Activated naive CD8-positive, alpha-beta T cell treated with anti-CD3 and anti-CD28 coated beads, Interleukin-2, amount 50 U/mL, for 16 hours (primary cell): ENCODE results near the gene HINT3.
A peak's percentile ranks its signal among the peaks of the same experiment; 100 is the strongest.
"Not testable (repeated sequence)": the region's sequence is repeated elsewhere in the genome, so short reads cannot be mapped to it uniquely, and the experiment has no call there.

Source experiments
- DNase-seq: peaks from one replicate; pipeline ENCODE4 v3.0.0-alpha.2; 2020; ENCODE audit warnings: low read depth, low spot score

The HINT3 gene

GRCh38 chr6:125956506-125957390 is at the start of gene HINT3:
HINT3 (plus strand) TSS chr6:125956770; CDS start chr6:125956978, 208 bp downstream.
- peak; percentile 93 for DNase-seq

DNA sequence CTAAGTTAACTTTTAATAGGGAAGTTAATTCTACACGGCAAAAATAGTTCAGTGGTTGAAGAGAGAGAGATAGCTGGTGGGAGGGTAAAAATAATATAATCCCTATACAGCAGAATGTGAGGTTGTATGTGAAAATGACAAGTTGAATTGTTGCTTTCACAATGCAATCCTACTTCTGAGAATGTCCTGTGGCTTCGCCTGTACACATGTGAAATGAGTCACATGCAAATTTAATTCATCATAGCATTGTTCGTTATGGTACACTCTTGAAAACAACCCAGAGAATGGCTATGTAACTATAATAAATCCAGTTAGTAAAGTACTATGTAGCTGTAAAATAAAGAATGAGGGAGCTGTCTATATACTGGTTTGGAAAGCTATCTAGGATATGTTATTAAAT is 46.0 kb upstream of the HINT3 start:
- DNase-seq, result no peak

DNA sequence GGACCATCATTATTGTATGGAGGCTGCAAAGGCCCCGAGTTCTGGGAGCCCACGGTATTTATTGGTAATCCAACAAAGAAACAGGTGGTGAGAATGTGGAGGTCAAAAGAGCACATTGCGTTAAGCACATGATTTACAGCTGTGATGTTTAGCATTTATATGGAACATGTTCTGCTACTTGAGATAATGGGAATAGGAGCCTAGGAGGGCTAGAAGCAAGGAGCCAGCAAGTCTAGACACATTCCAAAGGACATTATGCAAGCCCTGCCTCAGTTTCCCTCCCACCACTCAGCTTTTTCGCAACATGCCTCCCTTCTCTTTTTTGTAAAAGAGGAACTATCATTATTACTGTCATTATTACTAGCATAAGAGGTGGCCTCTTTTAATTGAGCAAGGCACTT is 45.5 kb upstream of the HINT3 start:
- not testable (repeated sequence) for DNase-seq

- DNase-seq, result not testable (repeated sequence)
Measured at GRCh38 chr6:125912430-125912829, 44.1 kb upstream of the HINT3 start.

DNA sequence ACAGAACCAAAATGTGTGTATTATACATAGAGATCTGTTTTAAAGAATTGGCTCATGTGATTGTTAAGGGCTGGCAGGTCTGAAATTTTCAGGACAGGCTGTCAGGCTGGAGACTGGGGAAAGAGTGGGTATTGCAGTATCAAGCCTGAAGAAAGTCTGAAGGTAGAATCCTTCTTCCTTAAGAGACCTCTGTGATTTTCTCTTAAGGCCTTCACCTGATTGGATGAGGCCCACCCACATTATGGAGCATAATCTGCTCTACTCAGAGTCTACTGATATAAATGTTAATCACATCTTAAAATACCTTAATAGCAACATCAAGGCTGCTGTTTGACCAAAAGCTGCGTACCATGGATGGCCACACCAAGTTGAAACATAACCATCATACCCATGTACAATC is 43.4 kb upstream of the HINT3 start:
- no peak for DNase-seq

GRCh38 chr6:125913864-125914351 is 42.7 kb upstream of the HINT3 start:
- no peak for DNase-seq

DNA sequence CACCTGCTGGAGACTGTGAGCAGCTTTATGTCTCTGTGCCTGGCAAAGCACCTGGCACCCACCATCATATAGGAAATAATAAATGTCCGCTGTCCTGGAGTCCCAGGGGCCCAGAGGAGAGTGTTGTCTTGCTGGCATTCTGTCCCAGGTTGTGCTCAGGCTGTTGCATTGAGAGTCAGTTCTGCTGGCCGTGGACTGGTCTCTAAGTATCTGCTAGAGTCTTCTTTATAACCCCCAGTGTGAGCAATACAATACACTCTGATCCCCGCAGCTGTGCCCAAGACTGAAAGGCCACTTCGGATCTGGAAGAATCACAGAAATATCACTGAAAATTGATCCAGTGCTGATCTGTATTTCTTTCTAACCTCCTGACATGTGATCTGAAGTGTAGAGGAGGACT is 38.3 kb upstream of the HINT3 start:
- DNase-seq, result no peak

GRCh38 chr6:125918681-125919566 is 37.6 kb upstream of the HINT3 start:
- DNase-seq, result no peak

DNA sequence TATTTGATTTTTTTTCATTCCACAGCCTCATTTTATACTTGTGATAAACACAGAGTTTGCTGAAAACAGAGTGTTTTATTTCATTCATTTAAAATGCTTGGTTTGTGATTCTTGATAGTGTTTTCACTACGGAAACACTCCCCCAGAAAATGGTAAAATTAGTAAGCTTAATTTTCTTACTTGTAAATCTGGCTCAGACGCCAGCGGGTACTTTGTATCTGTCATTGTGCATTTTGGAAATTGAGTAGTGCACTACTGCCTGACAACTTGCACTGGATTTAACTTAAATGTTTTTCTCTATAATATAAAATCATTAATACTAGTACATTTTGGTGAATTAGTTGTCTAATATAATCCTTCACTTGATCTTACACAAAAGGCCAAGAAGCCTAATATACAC is 37.0 kb upstream of the HINT3 start:
- no peak for DNase-seq

DNA sequence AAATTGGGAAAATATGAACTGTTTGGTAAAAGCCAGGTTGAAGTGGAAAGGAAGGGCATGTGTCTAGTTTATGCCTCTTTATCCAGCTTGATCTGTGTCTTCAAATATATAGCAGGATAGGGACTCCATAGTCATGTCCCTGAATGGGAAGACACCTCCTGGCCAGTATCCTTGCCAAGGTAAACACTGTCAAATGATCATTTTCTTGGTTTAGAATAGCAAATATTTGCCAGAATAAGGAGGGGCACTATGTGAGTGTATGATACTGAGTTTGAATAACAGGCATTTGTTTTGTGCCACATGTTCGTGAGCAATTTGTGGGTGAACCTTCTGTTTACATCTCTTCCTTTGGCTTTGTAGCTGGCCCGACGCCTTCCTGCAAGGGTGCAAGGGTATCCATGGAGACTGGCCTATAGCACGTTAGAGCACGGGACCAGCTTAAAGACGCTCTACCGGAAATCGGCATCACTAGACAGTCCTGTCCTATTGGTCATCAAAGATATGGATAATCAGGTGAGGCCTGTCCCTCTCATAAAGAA is 34.2 kb upstream of the HINT3 start:
- DNase-seq, result no peak

- no peak for DNase-seq
Measured at GRCh38 chr6:125923366-125923877, 33.1 kb upstream of the HINT3 start.

DNA sequence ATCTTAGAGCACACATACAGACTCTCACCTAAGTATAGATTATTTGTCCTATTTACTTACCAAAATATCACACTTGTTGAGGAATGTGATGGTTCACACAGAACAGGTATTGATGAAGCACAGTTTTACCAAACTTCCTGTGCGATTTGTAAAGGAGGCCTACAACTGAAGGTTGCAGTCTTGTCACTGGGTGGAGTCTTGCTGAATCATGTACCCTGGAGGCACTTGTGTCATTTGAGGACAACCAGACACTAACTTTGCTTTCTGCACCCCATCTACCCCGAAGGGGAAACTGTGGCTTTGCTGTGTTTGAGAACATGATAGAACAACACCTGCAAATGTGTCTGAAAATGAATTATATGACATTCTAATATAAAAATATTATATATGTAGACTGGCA is 32.4 kb upstream of the HINT3 start:
- no peak for DNase-seq

GRCh38 chr6:125924697-125925358 is 31.7 kb upstream of the HINT3 start:
- no peak for DNase-seq

DNA sequence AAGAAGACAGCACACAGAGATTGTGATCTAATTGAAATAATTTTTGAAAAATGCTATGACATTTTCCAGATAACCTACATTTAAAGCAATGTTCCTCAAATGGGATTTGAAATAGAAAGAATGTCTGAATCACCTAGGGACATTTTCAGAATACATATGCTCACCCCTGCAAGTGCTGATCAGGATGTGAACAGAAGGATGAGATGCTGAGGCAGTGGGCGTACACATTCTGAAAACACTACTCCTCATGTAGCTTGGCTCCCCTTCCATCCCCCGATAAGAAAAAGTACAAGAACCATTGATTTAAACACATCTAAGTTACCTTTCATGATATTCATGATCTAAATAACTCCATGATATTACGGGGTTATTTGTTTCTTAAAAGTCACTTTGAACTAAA is 29.9 kb upstream of the HINT3 start:
- DNase-seq, result no peak

- DNase-seq, result no peak
Measured at GRCh38 chr6:125927761-125928160, 28.8 kb upstream of the HINT3 start.

GRCh38 chr6:125930765-125931418 is 25.7 kb upstream of the HINT3 start:
- no peak for DNase-seq

GRCh38 chr6:125931733-125932450 is 24.7 kb upstream of the HINT3 start:
- no peak for DNase-seq

DNA sequence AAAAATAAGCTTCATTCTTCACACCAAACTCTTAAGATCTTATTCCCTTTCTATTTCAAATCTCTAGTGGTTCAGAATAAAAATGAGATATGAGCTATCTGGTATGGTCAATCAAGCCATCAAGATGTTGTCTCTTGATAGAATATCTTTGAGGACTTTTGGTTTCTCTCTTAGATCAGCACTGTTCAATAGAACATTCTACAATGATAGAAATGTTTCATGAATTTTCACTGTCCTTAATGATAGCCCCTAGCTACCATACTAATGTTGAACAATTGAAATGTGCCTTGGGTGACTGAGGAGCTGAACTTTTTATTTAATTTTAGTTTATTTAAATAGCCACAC is 24.1 kb upstream of the HINT3 start:
- DNase-seq, result no peak

GRCh38 chr6:125935520-125935919 is 21.1 kb upstream of the HINT3 start:
- not testable (repeated sequence) for DNase-seq

GRCh38 chr6:125939026-125939425 is 17.5 kb upstream of the HINT3 start:
- DNase-seq, result no peak
